Tibial nerve (tissue), 3 donors: ENCODE measurements around the gene TJP3.

Experiments used
- CTCF ChIP-seq, 5 experiments: fragments of 200-600 bp in 3 of 5; fragments of 450-650 bp in 2 of 5; sonication (generic) in 3 of 5; IDR thresholded peaks; one replicate each; pipeline ENCODE4 v1.5.1; 2016 to 2019; ENCODE audit warnings: antibody characterized with exemption in 5 of 5, mild to moderate bottlenecking in 3 of 5, moderate library complexity in 2 of 5
- POLR2A ChIP-seq, 2 donors: fragments of 450-650 bp; IDR thresholded peaks; one replicate each; pipeline ENCODE4 v1.6.1; 2017; ENCODE audit warnings: antibody characterized with exemption in 2 of 2, mild to moderate bottlenecking in 2 of 2, moderate library complexity in 2 of 2

GRCh38 chr19:3719868-3720267 is 11.7 kb downstream of the TJP3 start:
- TF ChIP-seq CTCF (IDR thresholded peaks at IDR 0.05) (no peak), POLR2A (IDR thresholded peaks at IDR 0.05) (no peak)
